KMS-11 (cell line): ENCODE data around the gene EVC.

ENCODE experiments used
- H2AFZ ChIP-seq: fragments of 200-600 bp; sonication (generic); 2 replicates; pipeline ENCODE4 v1.6.1; 2016; ENCODE audit warnings: antibody characterized with exemption, mixed run types, low read depth
- H3K27ac ChIP-seq: fragments of 200-600 bp; sonication (generic); 2 replicates; pipeline ENCODE4 v1.6.1; 2016; ENCODE audit warnings: mild to moderate bottlenecking, mixed run types
- H3K27me3 ChIP-seq: fragments of 200-600 bp; sonication (generic); 2 replicates; pipeline ENCODE4 v1.6.1; 2017; ENCODE audit warnings: mild to moderate bottlenecking, low read depth, mixed run types, moderate library complexity; ENCODE audit not compliant: insufficient read depth
- H3K36me3 ChIP-seq: fragments of 200-600 bp; sonication (generic); 2 replicates; pipeline ENCODE4 v1.6.1; 2017; ENCODE audit warnings: mild to moderate bottlenecking, mixed run types; ENCODE audit not compliant: insufficient read depth
- H3K4me1 ChIP-seq: fragments of 200-600 bp; sonication (generic); 2 replicates; pipeline ENCODE4 v1.6.1; 2016; ENCODE audit warnings: mild to moderate bottlenecking, low read depth, mixed run types; ENCODE audit not compliant: poor library complexity, severe bottlenecking
- H3K4me2 ChIP-seq: fragments of 200-600 bp; sonication (generic); 2 replicates; pipeline ENCODE4 v1.7.0; 2016; ENCODE audit warnings: mild to moderate bottlenecking, mixed run types
- H3K4me3 ChIP-seq: fragments of 200-600 bp; sonication (generic); IDR thresholded peaks from 2 replicates; pipeline ENCODE4 v1.6.1; 2017; ENCODE audit warnings: low read depth, low read length, mixed read lengths; ENCODE audit not compliant: insufficient read depth
- H3K79me2 ChIP-seq: fragments of 200-600 bp; sonication (generic); 2 replicates; pipeline ENCODE4 v1.6.1; 2016; ENCODE audit warnings: low read depth, mixed run types; ENCODE audit not compliant: insufficient read depth
- H3K9ac ChIP-seq: fragments of 200-600 bp; sonication (generic); 2 replicates; pipeline ENCODE4 v1.6.1; 2016; ENCODE audit warnings: mild to moderate bottlenecking, mixed run types
- H4K20me1 ChIP-seq: fragments of 200-600 bp; sonication (generic); 2 replicates; pipeline ENCODE4 v1.6.1; 2016; ENCODE audit warnings: mild to moderate bottlenecking, mixed run types; ENCODE audit not compliant: insufficient read depth
- TF ChIP-seq, protein P1 (sequence below): fragments of 200-600 bp; sonication (generic); conservative IDR thresholded peaks from 2 replicates; pipeline ENCODE4 v1.6.1; 2017; ENCODE audit warnings: low read depth, mild to moderate bottlenecking, antibody characterized with exemption, low read length, moderate library complexity, mixed read lengths

EVC gene

DNA sequence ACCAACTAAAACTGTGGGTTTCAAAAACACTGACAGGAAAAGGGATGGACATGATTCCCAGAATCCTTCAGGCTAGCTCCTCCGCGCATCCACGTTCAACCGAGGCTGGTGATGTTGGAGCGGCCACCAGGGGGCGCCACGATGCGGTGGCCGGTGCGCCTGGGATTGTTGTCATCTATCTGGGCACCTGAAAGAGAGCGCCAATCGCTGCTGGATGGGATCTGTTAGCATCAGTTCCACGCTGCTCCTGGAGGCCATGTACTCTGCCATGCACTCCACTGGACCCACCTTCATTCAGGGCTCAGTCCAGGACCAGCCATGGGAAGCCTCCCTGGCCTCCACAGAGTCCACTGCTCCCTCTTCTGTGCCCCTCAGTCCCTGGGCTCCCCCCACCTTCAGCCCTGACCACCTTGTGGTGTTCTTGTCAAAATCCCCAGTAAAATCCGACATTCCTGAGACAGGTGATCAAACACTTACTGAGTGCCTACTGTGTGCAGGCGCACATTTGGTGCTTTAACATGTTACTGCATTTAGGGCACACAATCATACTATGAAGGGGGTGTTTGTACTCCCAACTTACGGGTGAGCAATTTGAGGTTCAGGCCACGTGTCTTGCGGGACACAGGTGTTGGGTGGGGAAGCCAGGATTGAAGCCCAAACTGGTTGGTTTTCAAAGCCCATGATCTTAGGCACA is 110.8 kb downstream of the EVC start:
- H4K20me1 ChIP-seq = no peaks in the 10 kb centered on the region
- TF ChIP-seq, protein P1, sequence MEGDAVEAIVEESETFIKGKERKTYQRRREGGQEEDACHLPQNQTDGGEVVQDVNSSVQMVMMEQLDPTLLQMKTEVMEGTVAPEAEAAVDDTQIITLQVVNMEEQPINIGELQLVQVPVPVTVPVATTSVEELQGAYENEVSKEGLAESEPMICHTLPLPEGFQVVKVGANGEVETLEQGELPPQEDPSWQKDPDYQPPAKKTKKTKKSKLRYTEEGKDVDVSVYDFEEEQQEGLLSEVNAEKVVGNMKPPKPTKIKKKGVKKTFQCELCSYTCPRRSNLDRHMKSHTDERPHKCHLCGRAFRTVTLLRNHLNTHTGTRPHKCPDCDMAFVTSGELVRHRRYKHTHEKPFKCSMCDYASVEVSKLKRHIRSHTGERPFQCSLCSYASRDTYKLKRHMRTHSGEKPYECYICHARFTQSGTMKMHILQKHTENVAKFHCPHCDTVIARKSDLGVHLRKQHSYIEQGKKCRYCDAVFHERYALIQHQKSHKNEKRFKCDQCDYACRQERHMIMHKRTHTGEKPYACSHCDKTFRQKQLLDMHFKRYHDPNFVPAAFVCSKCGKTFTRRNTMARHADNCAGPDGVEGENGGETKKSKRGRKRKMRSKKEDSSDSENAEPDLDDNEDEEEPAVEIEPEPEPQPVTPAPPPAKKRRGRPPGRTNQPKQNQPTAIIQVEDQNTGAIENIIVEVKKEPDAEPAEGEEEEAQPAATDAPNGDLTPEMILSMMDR = peak; percentile 62
- no peak overlapping the region for H2AFZ ChIP-seq
- no peak overlapping the region for H3K27ac ChIP-seq
- H3K4me3 ChIP-seq = no peak overlapping the region
- H3K27me3 ChIP-seq = no peaks in the 10 kb centered on the region
- H3K79me2 ChIP-seq = no peaks in the 10 kb centered on the region
- H3K4me1 ChIP-seq = peaks cover 20% of the 10 kb centered on the region
- H3K9ac ChIP-seq = no peak overlapping the region
- H3K36me3 ChIP-seq = no peaks in the 10 kb centered on the region
- no peak overlapping the region for H3K4me2 ChIP-seq

DNA sequence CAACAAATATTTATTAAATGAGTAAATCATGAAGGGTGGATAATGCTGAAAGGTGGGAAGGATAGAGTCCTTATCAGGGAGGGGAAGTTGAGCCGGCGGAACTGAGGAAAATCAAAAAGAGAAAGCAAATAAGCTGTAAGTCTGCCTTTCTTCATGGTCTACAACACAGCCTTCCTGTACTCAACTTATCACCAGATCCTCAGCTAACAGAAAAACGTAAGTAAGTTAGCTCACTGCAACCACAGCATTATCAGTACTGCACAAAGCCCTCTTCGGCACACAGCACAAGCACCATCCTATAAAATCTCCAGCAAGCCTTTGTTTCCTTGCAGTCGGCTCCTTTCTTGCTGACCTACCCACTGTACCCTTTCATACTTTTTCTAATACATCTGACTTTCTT is 111.6 kb downstream of the EVC start:
- Histone ChIP-seq H3K27me3 (no peaks in the 10 kb centered on the region), H3K9ac (no peak overlapping the region), H3K4me1 (peaks cover 20% of the 10 kb centered on the region), H4K20me1 (no peaks in the 10 kb centered on the region), H2AFZ (no peak overlapping the region), H3K27ac (no peak overlapping the region), H3K4me3 (no peak overlapping the region), H3K79me2 (no peaks in the 10 kb centered on the region), H3K36me3 (no peaks in the 10 kb centered on the region), H3K4me2 (no peak overlapping the region)
- TF ChIP-seq, protein P1 = no peak

DNA sequence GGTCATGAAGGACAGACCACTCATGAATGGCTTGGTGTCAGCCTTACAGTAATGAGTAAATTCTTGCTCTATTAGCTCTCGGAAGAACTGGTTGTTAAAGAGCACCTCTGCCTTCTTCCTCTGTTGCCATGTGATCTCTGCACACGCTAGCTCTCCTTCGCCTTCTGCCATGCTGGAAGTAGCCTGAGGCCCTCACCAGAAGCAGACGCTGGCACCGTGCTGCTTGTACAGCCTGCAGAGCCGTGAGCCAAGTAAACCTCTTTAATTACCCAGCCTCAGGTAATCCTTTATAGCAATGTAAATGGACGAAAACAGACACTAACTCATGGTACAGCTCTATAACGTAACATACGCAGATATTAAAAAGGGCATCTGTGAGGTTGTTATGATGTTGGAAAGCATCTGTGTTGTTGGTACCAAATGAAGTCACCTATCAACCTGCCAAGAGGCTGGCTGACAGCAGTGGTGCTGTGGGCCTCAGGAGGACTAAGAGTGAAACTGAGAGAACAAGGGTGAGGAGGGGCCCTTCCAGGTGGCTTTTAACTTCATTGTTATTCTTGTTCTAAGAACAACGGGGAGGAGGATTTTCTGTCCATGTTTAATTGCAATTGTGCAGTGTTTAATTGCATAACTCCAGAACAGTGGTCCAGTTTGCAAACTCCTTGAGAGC is 112.7 kb downstream of the EVC start:
- Histone ChIP-seq H3K4me2 (peak overlapping the region; percentile 14; the same call in 1 of the 2 replicates), H3K4me3 (no peak overlapping the region), H3K27me3 (no peaks in the 10 kb centered on the region), H3K36me3 (no peaks in the 10 kb centered on the region), H4K20me1 (no peaks in the 10 kb centered on the region), H3K79me2 (no peaks in the 10 kb centered on the region), H3K9ac (no peak overlapping the region), H3K4me1 (peaks cover 20% of the 10 kb centered on the region), H3K27ac (no peak overlapping the region; the same call in 1 of the 2 replicates), H2AFZ (no peak overlapping the region)
- TF ChIP-seq, protein P1 = no peak

DNA sequence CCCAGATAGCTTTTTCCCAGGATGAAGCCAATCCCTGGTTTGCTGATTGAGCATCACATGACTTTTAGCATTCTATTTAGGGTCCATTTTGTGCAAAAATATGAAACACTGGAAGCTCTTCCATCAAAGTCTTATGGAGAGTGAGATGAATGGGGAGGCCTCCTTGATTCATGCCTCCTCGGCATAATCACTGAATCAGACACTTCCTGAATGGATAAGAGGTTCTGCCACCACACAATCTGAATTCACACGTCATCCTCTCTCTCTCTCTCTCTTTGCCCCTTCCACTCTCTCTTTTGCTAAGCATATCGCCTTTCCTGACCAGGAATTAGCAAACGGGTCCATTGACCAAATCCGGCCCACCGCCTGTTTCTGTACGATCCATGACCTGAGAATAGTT is 113.2 kb downstream of the EVC start:
- H3K79me2 ChIP-seq = no peaks in the 10 kb centered on the region
- H3K4me3 ChIP-seq = no peak overlapping the region
- no peaks in the 10 kb centered on the region for H4K20me1 ChIP-seq
- no peak overlapping the region for H3K9ac ChIP-seq
- TF ChIP-seq, protein P1 = no peak
- peaks cover 20% of the 10 kb centered on the region for H3K4me1 ChIP-seq
- no peaks in the 10 kb centered on the region for H3K36me3 ChIP-seq
- no peak overlapping the region; the same call in 1 of the 2 replicates for H3K27ac ChIP-seq
- H3K4me2 ChIP-seq = peak overlapping the region; percentile 14; the same call in 1 of the 2 replicates
- no peaks in the 10 kb centered on the region for H3K27me3 ChIP-seq
- no peak overlapping the region for H2AFZ ChIP-seq
